ENCODE results near the gene PAQR7.

PAQR7 gene

DNA sequence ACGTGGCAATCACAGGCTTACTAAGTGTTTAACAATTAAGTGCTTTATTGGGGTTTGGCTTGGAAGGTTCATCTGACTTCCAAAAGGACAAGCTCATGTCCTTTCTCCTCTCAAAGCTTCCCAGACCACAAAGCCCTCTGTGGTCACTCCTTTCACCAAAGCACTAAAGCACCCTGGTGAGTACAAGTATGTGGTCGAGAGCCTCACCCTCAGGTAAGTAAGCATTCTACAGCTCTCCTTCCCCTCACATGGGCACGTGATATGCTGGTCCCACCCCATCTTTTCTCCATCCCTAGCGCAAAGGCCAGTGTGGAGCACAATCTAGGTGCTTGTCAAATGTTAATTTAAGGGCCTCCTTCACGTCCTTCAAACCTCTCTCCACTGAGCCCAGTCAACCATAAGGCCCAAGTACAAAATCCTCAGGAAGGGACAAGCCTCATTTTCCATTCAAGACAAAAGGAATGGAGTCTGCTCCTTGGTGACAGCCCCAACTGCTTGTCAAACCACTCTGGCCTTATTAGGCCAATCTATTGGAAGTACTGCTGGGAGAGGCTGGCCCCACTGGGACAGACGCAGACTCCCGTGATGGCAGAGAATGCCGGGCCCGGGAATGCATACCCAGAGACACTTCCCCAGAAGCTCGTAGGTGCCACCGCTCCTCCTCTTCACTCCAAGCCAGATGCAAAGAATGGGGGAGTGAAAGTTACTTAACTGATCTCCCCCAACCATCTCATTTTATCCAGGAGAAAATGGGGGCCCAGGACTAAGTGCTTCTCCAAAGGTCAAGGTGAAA lies 22.9 kb upstream of the PAQR7 start:
- Histone ChIP-seq H3K9me3 (ENCODE audit: control insufficient read depth in 1 of 2, low read length in 2 of 2) (no peaks in the 10 kb centered on the region), H3K4me1 (ENCODE audit: control insufficient read depth in 1 of 2, insufficient read depth in 2 of 2, low read length in 2 of 2) (peaks cover 12% of the 10 kb centered on the region in 2 donors), H3K4me3 (ENCODE audit: low read depth in 1 of 2, low read length in 2 of 2) (no peak overlapping the region), H3K27ac (ENCODE audit: low read length) (no peak overlapping the region), H3K36me3 (ENCODE audit: control insufficient read depth in 1 of 2, insufficient read depth in 2 of 2, low read length in 2 of 2) (peaks cover 9 to 12% of the 10 kb centered on the region in 2 donors), H3K27me3 (ENCODE audit: low read depth, low read length) (no peaks in the 10 kb centered on the region)

DNA sequence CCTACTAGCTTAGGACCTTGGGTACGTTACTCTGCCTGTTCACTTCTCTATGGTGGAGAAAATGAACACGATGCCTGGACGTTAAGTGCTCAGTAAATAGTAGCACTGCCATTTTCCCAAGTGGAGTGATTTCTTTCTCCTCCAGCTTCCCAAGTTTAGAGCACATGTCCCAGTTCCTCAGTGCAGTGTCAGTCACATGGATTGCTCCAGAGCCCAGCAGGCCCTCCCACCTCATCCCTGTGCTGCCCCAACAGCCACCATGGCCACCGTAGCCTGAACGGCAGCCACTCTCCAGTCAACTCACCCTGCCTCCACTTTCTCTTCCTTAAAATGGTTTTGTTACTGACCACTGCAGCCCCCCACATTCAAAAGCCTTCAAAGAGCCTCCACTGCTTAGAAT lies 22.2 kb upstream of the PAQR7 start:
- peaks cover 12% of the 10 kb centered on the region in 2 donors for H3K4me1 ChIP-seq (ENCODE audit: control insufficient read depth in 1 of 2, insufficient read depth in 2 of 2, low read length in 2 of 2)
- no peak overlapping the region for H3K4me3 ChIP-seq (ENCODE audit: low read depth in 1 of 2, low read length in 2 of 2)
- no peaks in the 10 kb centered on the region for H3K27me3 ChIP-seq (ENCODE audit: low read depth, low read length)
- H3K36me3 ChIP-seq (ENCODE audit: control insufficient read depth in 1 of 2, insufficient read depth in 2 of 2, low read length in 2 of 2): peaks cover 6 to 12% of the 10 kb centered on the region in 2 donors
- H3K27ac ChIP-seq (ENCODE audit: low read length): no peak overlapping the region
- H3K9me3 ChIP-seq (ENCODE audit: control insufficient read depth in 1 of 2, low read length in 2 of 2): no peaks in the 10 kb centered on the region

DNA sequence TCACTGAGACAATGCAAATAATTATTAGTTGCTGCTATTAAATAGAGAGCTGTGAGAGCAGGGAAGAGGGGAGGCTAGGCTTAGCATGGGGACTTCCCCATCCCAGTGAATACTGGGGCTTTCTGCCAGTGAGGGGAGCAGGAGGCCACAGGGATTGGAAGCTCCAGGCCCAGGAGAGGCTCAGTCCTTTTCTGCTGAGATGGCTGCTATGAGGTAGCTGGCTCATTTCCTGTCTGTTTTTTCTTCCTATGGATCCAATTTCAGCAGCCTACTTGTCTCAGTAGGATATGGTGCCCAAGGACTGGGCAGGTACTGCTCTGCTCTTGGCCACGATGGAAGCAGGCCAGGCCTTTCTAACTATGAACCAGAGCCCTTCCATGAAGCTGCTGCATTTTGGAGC lies 20.8 kb upstream of the PAQR7 start:
- Histone ChIP-seq H3K9me3 (ENCODE audit: control insufficient read depth in 1 of 2, low read length in 2 of 2) (no peaks in the 10 kb centered on the region), H3K27me3 (ENCODE audit: low read depth, low read length) (no peaks in the 10 kb centered on the region), H3K4me3 (ENCODE audit: low read depth in 1 of 2, low read length in 2 of 2) (no peak overlapping the region), H3K4me1 (ENCODE audit: control insufficient read depth in 1 of 2, insufficient read depth in 2 of 2, low read length in 2 of 2) (peaks cover 15 to 17% of the 10 kb centered on the region in 2 donors), H3K27ac (ENCODE audit: low read length) (no peak overlapping the region), H3K36me3 (ENCODE audit: control insufficient read depth in 1 of 2, insufficient read depth in 2 of 2, low read length in 2 of 2) (peaks cover 5 to 6% of the 10 kb centered on the region in 2 donors)

DNA sequence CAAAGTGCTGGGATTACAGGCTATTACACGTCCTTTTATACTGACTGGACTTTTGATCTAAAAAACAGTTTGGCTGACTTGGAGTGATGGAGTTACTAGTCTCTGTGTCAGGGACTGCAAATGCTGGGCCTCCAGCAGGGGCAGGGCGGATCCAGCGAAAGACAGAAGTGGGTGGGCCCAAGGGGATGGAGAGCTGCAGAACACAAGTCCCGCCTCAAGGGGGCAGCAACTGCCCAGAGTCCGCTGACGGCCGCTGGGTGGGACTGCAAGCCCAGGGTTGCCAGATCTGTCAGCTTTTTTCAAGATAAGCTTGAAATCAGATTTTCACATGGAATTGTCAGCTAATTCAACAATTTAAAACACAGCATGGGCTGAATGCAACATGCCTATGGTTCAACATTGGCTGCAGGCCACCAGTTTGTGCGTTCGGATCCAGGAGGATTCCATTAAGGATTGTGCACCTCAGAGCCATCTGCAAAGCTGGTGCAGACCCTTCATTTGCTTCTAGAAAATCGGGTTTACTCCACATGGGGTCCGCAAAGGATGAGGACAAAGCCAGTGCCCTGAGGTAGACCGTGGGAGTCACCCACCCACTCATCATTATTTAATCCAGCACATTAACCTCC lies 20.0 kb upstream of the PAQR7 start:
- H3K27me3 ChIP-seq (ENCODE audit: low read depth, low read length): no peaks in the 10 kb centered on the region
- no peak overlapping the region for H3K27ac ChIP-seq (ENCODE audit: low read length)
- H3K9me3 ChIP-seq (ENCODE audit: control insufficient read depth in 1 of 2, low read length in 2 of 2): no peaks in the 10 kb centered on the region
- peak overlapping the region in 1 of 2 donors; percentile 19 for H3K4me3 ChIP-seq (ENCODE audit: low read depth in 1 of 2, low read length in 2 of 2)
- H3K4me1 ChIP-seq (ENCODE audit: control insufficient read depth in 1 of 2, insufficient read depth in 2 of 2, low read length in 2 of 2): peaks cover 17% of the 10 kb centered on the region in 2 donors
- peaks cover 0 to under 1% of the 10 kb centered on the region in 2 donors for H3K36me3 ChIP-seq (ENCODE audit: control insufficient read depth in 1 of 2, insufficient read depth in 2 of 2, low read length in 2 of 2)

DNA sequence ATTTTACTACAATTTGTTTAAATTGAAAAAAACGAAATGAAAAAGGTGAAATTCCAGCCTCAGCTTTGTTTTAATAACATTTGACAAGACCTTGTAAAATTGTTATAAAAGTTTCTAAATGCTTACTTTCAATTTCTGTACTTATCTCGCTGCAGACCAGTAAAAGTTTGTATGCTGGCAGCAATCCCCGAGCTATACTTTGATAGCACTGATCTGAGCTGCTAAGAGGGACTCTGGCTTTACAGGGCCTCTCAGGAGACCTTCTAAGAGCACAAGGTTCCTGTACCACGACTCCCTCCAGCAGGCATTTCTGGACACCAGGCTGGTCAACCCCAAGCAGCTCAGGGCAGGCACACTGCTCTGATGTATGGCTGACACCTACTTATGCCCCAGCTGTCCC lies 17.6 kb upstream of the PAQR7 start:
- no peak overlapping the region for H3K4me3 ChIP-seq (ENCODE audit: low read depth in 1 of 2, low read length in 2 of 2)
- H3K27me3 ChIP-seq (ENCODE audit: low read depth, low read length): no peaks in the 10 kb centered on the region
- peaks cover 17% of the 10 kb centered on the region in 2 donors for H3K4me1 ChIP-seq (ENCODE audit: control insufficient read depth in 1 of 2, insufficient read depth in 2 of 2, low read length in 2 of 2)
- no peak overlapping the region for H3K27ac ChIP-seq (ENCODE audit: low read length)
- no peaks in the 10 kb centered on the region for H3K9me3 ChIP-seq (ENCODE audit: control insufficient read depth in 1 of 2, low read length in 2 of 2)
- H3K36me3 ChIP-seq (ENCODE audit: control insufficient read depth in 1 of 2, insufficient read depth in 2 of 2, low read length in 2 of 2): no peaks in the 10 kb centered on the region

DNA sequence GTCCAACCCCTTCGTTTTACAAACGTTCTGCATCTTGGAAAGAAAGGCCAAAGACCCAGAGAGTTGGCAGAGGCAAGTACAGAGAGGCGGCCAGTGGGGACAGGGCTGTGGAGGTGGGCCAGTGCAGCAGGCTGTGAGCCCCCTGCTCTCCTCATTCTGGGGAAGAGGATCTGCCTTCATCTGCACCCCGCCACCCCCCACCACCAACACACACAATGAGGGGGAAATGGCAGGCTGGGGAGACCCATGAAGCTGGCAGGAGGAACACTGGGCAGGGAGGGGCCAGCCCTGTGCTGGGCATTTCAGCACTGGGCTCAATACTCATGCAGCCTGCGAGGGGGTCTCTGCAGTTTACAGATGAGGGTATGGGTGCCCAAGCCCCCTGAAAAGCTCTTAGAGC lies 16.1 kb upstream of the PAQR7 start:
- Histone ChIP-seq H3K4me1 (ENCODE audit: control insufficient read depth in 1 of 2, insufficient read depth in 2 of 2, low read length in 2 of 2) (peaks cover 17% of the 10 kb centered on the region in 2 donors), H3K9me3 (ENCODE audit: control insufficient read depth in 1 of 2, low read length in 2 of 2) (no peaks in the 10 kb centered on the region), H3K4me3 (ENCODE audit: low read depth in 1 of 2, low read length in 2 of 2) (no peak overlapping the region), H3K36me3 (ENCODE audit: control insufficient read depth in 1 of 2, insufficient read depth in 2 of 2, low read length in 2 of 2) (no peaks in the 10 kb centered on the region), H3K27ac (ENCODE audit: low read length) (peak overlapping the region; percentile 23), H3K27me3 (ENCODE audit: low read depth, low read length) (no peaks in the 10 kb centered on the region)

DNA sequence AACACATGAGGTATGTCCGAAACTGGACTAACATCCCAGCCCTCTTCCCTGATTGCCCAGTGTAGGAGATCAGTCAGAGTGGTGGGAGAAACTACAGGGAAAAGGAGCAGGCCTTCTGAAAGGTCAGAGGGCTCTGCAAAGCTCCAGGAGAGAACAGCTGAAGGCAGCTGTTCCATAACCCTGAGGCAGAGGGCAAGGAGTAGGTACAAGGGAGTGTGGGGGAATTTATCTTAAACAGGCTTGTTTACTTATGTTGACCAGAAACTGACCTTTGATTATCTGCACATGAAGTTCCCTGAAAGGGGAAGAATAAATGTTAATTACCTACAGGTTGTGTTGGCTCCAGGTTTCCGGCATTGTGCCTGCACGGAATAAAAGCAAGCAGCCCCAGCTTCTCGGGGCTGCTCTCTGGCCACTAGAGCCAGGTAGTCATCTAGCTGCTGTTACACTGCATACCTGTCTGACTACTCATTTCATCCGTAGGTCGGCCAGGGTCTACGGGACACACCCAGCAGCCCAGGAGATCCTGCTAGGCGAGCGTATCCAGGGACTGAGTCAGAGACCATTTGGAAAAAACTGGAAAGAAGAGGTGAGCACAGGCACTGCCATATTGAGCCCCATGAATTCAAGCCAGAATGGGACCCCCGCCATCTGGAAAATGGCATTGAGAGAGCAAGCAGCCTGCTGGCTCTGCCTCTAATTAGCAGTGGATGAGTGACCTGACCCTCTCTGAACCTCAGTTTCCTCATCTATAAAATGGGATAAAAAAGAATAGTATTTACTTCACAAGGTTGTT lies 14.9 kb upstream of the PAQR7 start:
- Histone ChIP-seq H3K4me1 (ENCODE audit: control insufficient read depth in 1 of 2, insufficient read depth in 2 of 2, low read length in 2 of 2) (peaks cover 8 to 10% of the 10 kb centered on the region in 2 donors), H3K36me3 (ENCODE audit: control insufficient read depth in 1 of 2, insufficient read depth in 2 of 2, low read length in 2 of 2) (no peaks in the 10 kb centered on the region), H3K9me3 (ENCODE audit: control insufficient read depth in 1 of 2, low read length in 2 of 2) (no peaks in the 10 kb centered on the region), H3K4me3 (ENCODE audit: low read depth in 1 of 2, low read length in 2 of 2) (no peak overlapping the region), H3K27me3 (ENCODE audit: low read depth, low read length) (no peaks in the 10 kb centered on the region), H3K27ac (ENCODE audit: low read length) (peak overlapping the region; percentile 74)

DNA sequence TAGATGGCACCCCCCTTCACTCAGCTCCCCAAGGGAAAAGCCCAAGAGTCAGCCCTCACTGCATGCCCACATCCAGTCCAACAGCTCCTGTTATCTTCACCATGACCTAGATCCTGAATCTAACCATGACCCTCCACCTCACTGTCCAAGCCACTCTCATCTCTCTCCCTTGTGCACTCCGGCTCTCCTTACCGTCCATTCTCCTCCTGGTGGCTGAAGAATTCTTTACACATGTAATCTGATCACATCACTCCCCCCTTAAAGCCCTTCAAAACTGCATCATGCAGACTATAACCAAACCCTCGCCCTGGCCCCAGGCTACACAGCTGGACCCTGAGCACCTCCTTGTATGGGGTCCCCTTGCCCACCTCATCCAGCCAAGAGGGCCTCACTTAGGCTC lies 14.0 kb upstream of the PAQR7 start:
- H3K36me3 ChIP-seq (ENCODE audit: control insufficient read depth in 1 of 2, insufficient read depth in 2 of 2, low read length in 2 of 2): no peaks in the 10 kb centered on the region
- H3K9me3 ChIP-seq (ENCODE audit: control insufficient read depth in 1 of 2, low read length in 2 of 2): no peaks in the 10 kb centered on the region
- no peaks in the 10 kb centered on the region for H3K27me3 ChIP-seq (ENCODE audit: low read depth, low read length)
- peak overlapping the region; percentile 74 for H3K27ac ChIP-seq (ENCODE audit: low read length)
- peaks cover 5 to 6% of the 10 kb centered on the region in 2 donors for H3K4me1 ChIP-seq (ENCODE audit: control insufficient read depth in 1 of 2, insufficient read depth in 2 of 2, low read length in 2 of 2)
- H3K4me3 ChIP-seq (ENCODE audit: low read depth in 1 of 2, low read length in 2 of 2): no peak overlapping the region

DNA sequence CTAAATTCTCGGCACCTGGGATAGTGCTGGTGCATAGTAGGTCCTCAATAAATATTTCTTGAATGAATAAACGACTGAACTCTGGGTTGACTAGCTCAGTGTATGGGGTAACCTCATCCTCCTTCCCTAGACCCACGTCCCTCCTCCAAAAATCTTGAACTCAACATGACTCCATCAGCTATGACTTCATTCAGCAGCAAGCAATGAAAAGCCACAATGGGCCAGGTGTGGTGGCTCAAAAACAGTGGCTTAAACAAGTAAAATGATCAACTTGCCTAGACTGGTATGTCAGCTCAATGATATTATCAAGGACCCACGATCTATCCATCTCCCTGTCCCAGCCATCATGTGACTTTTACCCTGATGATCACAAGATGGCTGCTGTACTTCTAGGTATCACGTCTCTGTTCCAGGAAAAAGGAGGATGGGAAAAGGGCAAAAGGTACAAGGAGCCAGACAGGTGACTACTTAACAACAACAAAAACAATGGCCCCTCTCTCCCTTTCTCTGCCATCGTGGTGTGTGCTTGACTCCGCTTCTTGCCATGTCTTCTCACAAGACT lies 13.0 kb upstream of the PAQR7 start:
- H3K9me3 ChIP-seq (ENCODE audit: control insufficient read depth in 1 of 2, low read length in 2 of 2): no peaks in the 10 kb centered on the region
- no peaks in the 10 kb centered on the region for H3K36me3 ChIP-seq (ENCODE audit: control insufficient read depth in 1 of 2, insufficient read depth in 2 of 2, low read length in 2 of 2)
- H3K4me1 ChIP-seq (ENCODE audit: control insufficient read depth in 1 of 2, insufficient read depth in 2 of 2, low read length in 2 of 2): peaks cover 5 to 6% of the 10 kb centered on the region in 2 donors
- H3K27me3 ChIP-seq (ENCODE audit: low read depth, low read length): no peaks in the 10 kb centered on the region
- H3K27ac ChIP-seq (ENCODE audit: low read length): no peak overlapping the region
- no peak overlapping the region for H3K4me3 ChIP-seq (ENCODE audit: low read depth in 1 of 2, low read length in 2 of 2)

DNA sequence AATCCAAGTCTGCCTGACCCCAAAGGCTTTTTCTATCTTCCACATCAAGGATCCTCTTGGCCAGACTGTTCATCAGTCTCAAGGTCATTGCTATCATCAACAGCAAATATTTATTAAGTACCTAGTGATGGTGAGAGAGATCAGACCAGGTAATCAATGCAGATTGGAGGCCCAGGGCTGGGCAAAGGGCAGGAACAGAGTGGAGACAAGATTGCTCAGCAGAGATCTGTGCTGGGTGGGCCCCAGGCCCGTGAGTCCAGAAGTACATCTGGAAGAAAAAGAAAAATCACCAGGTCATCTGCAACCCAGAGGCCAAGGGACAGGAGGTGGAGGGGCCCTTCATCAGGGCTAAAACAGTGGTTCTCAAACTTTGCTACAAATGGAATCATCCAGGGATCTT lies 10.1 kb upstream of the PAQR7 start:
- H3K27me3 ChIP-seq (ENCODE audit: low read depth, low read length): no peaks in the 10 kb centered on the region
- H3K4me1 ChIP-seq (ENCODE audit: control insufficient read depth in 1 of 2, insufficient read depth in 2 of 2, low read length in 2 of 2): no peaks in the 10 kb centered on the region
- H3K27ac ChIP-seq (ENCODE audit: low read length): no peak overlapping the region
- no peaks in the 10 kb centered on the region for H3K9me3 ChIP-seq (ENCODE audit: control insufficient read depth in 1 of 2, low read length in 2 of 2)
- no peak overlapping the region for H3K4me3 ChIP-seq (ENCODE audit: low read depth in 1 of 2, low read length in 2 of 2)
- H3K36me3 ChIP-seq (ENCODE audit: control insufficient read depth in 1 of 2, insufficient read depth in 2 of 2, low read length in 2 of 2): no peaks in the 10 kb centered on the region

DNA sequence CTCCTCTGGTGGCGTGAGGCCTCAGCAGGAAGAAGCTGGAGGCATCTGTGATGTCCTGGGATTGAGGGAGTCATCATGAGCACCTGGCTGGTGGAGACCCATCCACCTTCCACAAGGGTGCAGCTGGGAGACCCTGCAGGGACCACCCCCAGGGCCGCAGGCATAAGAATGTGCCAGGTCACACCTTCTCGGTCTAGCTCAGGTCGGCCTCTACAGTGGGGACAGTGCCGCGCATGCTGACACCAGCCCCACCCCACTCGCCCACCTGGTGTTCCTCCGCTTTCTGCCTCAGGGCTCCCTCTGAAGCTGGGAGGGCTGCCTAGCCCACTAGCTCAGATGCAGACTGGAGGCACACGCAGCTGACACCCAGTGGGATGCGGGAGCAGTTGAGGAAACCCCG lies 5.8 kb upstream of the PAQR7 start:
- no peak overlapping the region for H3K27ac ChIP-seq (ENCODE audit: low read length)
- peaks cover 0 to 3% of the 10 kb centered on the region in 2 donors for H3K4me1 ChIP-seq (ENCODE audit: control insufficient read depth in 1 of 2, insufficient read depth in 2 of 2, low read length in 2 of 2)
- no peaks in the 10 kb centered on the region for H3K9me3 ChIP-seq (ENCODE audit: control insufficient read depth in 1 of 2, low read length in 2 of 2)
- no peak overlapping the region for H3K4me3 ChIP-seq (ENCODE audit: low read depth in 1 of 2, low read length in 2 of 2)
- no peaks in the 10 kb centered on the region for H3K27me3 ChIP-seq (ENCODE audit: low read depth, low read length)
- H3K36me3 ChIP-seq (ENCODE audit: control insufficient read depth in 1 of 2, insufficient read depth in 2 of 2, low read length in 2 of 2): no peaks in the 10 kb centered on the region

Data from muscle layer of duodenum (tissue), 2 donors.